HepG2 (cell line): ENCODE results near the gene FAM20C. TPM values are rescaled to one million over a fixed set of nuclear protein-coding genes. Genes with fewer than 3 reads are reported as not detected.

Experiments
- AGO1 ChIP-seq: fragments of 200-400 bp; formaldehyde crosslinking; IDR thresholded peaks from 2 replicates; pipeline ENCODE4 v1.6.1; 2017; ENCODE audit warnings: mild to moderate bottlenecking, low read depth, low read length, moderate library complexity; ENCODE audit not compliant: poor library complexity, severe bottlenecking
- ATM ChIP-seq: fragments of 450-650 bp; IDR thresholded peaks from 2 replicates; pipeline ENCODE4 v1.7.1; 2017; ENCODE audit warnings: mild to moderate bottlenecking, borderline replicate concordance
- IRF2 ChIP-seq: IDR thresholded peaks from 2 replicates; pipeline ENCODE4 v1.6.1; 2018; ENCODE audit warnings: missing genetic modification reagents, missing compliant biosample characterization
- KLF16 ChIP-seq, 2 experiments: sonication (generic) in 1 of 2; formaldehyde crosslinking in 1 of 2; IDR thresholded peaks; 2 replicates each; pipeline versions ENCODE4 v1.6.1 to v1.8.0; 2016 to 2023; ENCODE audit warnings: missing genetic modification reagents in 2 of 2, missing compliant biosample characterization in 1 of 2
- PRPF4 ChIP-seq: fragments of 200-400 bp; formaldehyde crosslinking; IDR thresholded peaks from 2 replicates; pipeline ENCODE4 v1.6.1; 2016; ENCODE audit warnings: low read length, low read depth; ENCODE audit not compliant: poor library complexity, severe bottlenecking
- RELA ChIP-seq: sonication (generic); formaldehyde crosslinking; IDR thresholded peaks from 2 replicates; pipeline ENCODE4 v1.4.0; 2020; ENCODE audit warnings: missing genetic modification reagents
- REST ChIP-seq, 2 experiments: IDR thresholded peaks; 2 replicates each; pipeline ENCODE4 v1.6.1; 2011 to 2012; ENCODE audit warnings: low read length in 2 of 2, borderline replicate concordance in 1 of 2, low read depth in 1 of 2, mild to moderate bottlenecking in 1 of 2, moderate library complexity in 1 of 2
- RFX3 ChIP-seq: IDR thresholded peaks from 2 replicates; pipeline ENCODE4 v1.6.1; 2016; ENCODE audit warnings: missing biosample characterization, missing genetic modification reagents
- TERF1 ChIP-seq: sonication (generic); formaldehyde crosslinking; IDR thresholded peaks from 2 replicates; pipeline ENCODE4 v1.8.0; 2022; ENCODE audit warnings: mild to moderate bottlenecking, missing genetic modification reagents, moderate library complexity
- ZMYM2 ChIP-seq: sonication (generic); formaldehyde crosslinking; IDR thresholded peaks from 2 replicates; pipeline ENCODE4 v1.8.0; 2022; ENCODE audit warnings: mild to moderate bottlenecking, missing genetic modification reagents
- ZNF263 ChIP-seq: sonication (generic); formaldehyde crosslinking; IDR thresholded peaks from 2 replicates; pipeline ENCODE4 v1.4.0; 2020; ENCODE audit warnings: missing genetic modification reagents
- ZNF335 ChIP-seq: sonication (generic); formaldehyde crosslinking; IDR thresholded peaks from 2 replicates; pipeline ENCODE4 v1.4.0; 2020; ENCODE audit warnings: missing genetic modification reagents
- ZNF407 ChIP-seq: sonication (generic); formaldehyde crosslinking; IDR thresholded peaks from one replicate; pipeline ENCODE4 v1.5.1; 2020; ENCODE audit warnings: mild to moderate bottlenecking, missing genetic modification reagents; ENCODE audit errors: not compliant biosample characterization
- ZNF703 ChIP-seq: sonication (generic); formaldehyde crosslinking; IDR thresholded peaks from 2 replicates; pipeline ENCODE4 v1.5.1; 2020; ENCODE audit warnings: missing genetic modification reagents, mild to moderate bottlenecking, moderate library complexity, borderline replicate concordance
- polyA plus RNA-seq, 8 experiments: library from polyadenylated mRNA; depleted of rRNA in 3 of 8; stranded (reverse) in 7 of 8; unstranded in 1 of 8; fragments of >200 nt; fragmentation: Illumina TruSeq in 4 of 8; extraction: Trizol in 4 of 8; gene quantifications; 2 replicates each; pipeline versions ENCODE4 v1.2.1 to v1.2.3, GENCODE V29; 2011 to 2016; ENCODE audit warnings: low read depth in 4 of 8, missing spikeins in 1 of 8, mixed read lengths in 1 of 8; ENCODE audit not compliant: insufficient read depth in 1 of 8
- total RNA-seq, 5 experiments: library from RNA; depleted of rRNA; stranded (reverse); fragments of >200 nt; fragmentation: Illumina TruSeq; extraction: Trizol; gene quantifications; 2 replicates each; pipeline ENCODE4 v1.2.3, GENCODE V29; 2016; ENCODE audit warnings: low read depth in 1 of 5

Gene FAM20C
- total and polyA plus RNA-seq, 2 of the 13 experiments (the other 11 are each of a cell fraction or from before 2014, with no cell fraction given), result 11.9 to 19.9 TPM

GRCh38 chr7:191981-192649 lies at the start of gene FAM20C (continued):
- TF ChIP-seq ZMYM2 (CRISPR knock-in tag) (no peak), RFX3 (CRISPR knock-in tag) (no peak), REST (IDR thresholded peaks at IDR 0.05; ENCODE audit: borderline replicate concordance in 1 of 2, low read depth in 1 of 2, low read length in 2 of 2) (no peak), PRPF4 (no peak), ZNF263 (CRISPR knock-in tag) (peak; percentile 92), IRF2 (no peak), AGO1 (peak; percentile 35), KLF16 (CRISPR knock-in tag; IDR thresholded peaks at IDR 0.05) (no peak), ZNF703 (CRISPR knock-in tag) (no peak), ATM (no peak), ZNF335 (CRISPR knock-in tag) (no peak), RELA (CRISPR knock-in tag) (no peak), ZNF407 (CRISPR knock-in tag) (no peak), TERF1 (no peak)
